Measurements from ENCODE around the gene MTHFD1L.

GRCh38 chr6:151018911-151019782, 153.6 kb downstream of the MTHFD1L start:
- no peak for TF ChIP-seq TAF1 (IDR thresholded peaks at IDR 0.05; ENCODE audit: borderline replicate concordance, insufficient read depth, low read length)
- TF ChIP-seq POLR2AphosphoS5 (IDR thresholded peaks at IDR 0.05; ENCODE audit: low read depth, low read length): no peak
- no peak for TF ChIP-seq REST (IDR thresholded peaks at IDR 0.05; ENCODE audit: insufficient read depth in 1 of 2, low read depth in 2 of 2, low read length in 2 of 2)
